HL-60 (cell line): ENCODE data around the gene ODR4.
"Not testable (repeated sequence)": the region's sequence is repeated elsewhere in the genome, so short reads cannot be mapped to it uniquely, and the experiment has no call there.

Source experiments
- DNase-seq, 2 experiments: peaks; one replicate each; pipeline ENCODE4 v3.0.0-alpha.2; 2010 to 2020; ENCODE audit warnings: low read depth in 1 of 2, low spot score in 1 of 2
- H3K27ac ChIP-seq: fragments of 250-450 bp; sonication (Bioruptor Pico); replicated peaks from 2 replicates; pipeline ENCODE4 v1.5.1; 2020; ENCODE audit warnings: mild to moderate bottlenecking, moderate library complexity
- H3K27me3 ChIP-seq: fragments of 250-450 bp; sonication (Bioruptor Pico); 2 replicates; pipeline ENCODE4 v1.5.1; 2021; ENCODE audit warnings: mild to moderate bottlenecking, moderate library complexity; ENCODE audit not compliant: insufficient read depth, poor library complexity, severe bottlenecking
- H3K4me3 ChIP-seq: replicated peaks from 2 replicates; pipeline ENCODE4 v1.5.1; 2011; ENCODE audit warnings: mild to moderate bottlenecking, control low read depth, low read length; ENCODE audit not compliant: insufficient read depth
- CTCF ChIP-seq: IDR thresholded peaks from one replicate; pipeline ENCODE4 v1.5.1; 2011; ENCODE audit warnings: low read length, control low read depth, inconsistent platforms; ENCODE audit not compliant: insufficient read depth
- GABPA ChIP-seq: IDR thresholded peaks from 2 replicates; pipeline ENCODE4 v1.6.1; 2012; ENCODE audit warnings: low read depth
- POLR2AphosphoS5 ChIP-seq: IDR thresholded peaks from 2 replicates; pipeline ENCODE4 v1.6.1; 2012; ENCODE audit warnings: low read depth
- SPI1 ChIP-seq: IDR thresholded peaks from 2 replicates; pipeline ENCODE4 v1.6.1; 2012; ENCODE audit warnings: low read depth, mild to moderate bottlenecking, borderline replicate concordance
- TF ChIP-seq, protein P1 (sequence below): IDR thresholded peaks from 2 replicates; pipeline ENCODE4 v1.6.1; 2012; ENCODE audit warnings: low read depth; ENCODE audit not compliant: insufficient replicate concordance

The ODR4 gene

GRCh38 chr1:186454981-186455380 is 79.3 kb downstream of the ODR4 start:
- Histone ChIP-seq H3K27ac (peak overlapping the region; percentile 29; the same call in 1 of the 2 replicates), H3K27me3 (no peaks in the 10 kb centered on the region), H3K4me3 (no peak overlapping the region)
- TF ChIP-seq GABPA (no peak), SPI1 (no peak), POLR2AphosphoS5 (no peak), CTCF (no peak)
- TF ChIP-seq, protein P1, sequence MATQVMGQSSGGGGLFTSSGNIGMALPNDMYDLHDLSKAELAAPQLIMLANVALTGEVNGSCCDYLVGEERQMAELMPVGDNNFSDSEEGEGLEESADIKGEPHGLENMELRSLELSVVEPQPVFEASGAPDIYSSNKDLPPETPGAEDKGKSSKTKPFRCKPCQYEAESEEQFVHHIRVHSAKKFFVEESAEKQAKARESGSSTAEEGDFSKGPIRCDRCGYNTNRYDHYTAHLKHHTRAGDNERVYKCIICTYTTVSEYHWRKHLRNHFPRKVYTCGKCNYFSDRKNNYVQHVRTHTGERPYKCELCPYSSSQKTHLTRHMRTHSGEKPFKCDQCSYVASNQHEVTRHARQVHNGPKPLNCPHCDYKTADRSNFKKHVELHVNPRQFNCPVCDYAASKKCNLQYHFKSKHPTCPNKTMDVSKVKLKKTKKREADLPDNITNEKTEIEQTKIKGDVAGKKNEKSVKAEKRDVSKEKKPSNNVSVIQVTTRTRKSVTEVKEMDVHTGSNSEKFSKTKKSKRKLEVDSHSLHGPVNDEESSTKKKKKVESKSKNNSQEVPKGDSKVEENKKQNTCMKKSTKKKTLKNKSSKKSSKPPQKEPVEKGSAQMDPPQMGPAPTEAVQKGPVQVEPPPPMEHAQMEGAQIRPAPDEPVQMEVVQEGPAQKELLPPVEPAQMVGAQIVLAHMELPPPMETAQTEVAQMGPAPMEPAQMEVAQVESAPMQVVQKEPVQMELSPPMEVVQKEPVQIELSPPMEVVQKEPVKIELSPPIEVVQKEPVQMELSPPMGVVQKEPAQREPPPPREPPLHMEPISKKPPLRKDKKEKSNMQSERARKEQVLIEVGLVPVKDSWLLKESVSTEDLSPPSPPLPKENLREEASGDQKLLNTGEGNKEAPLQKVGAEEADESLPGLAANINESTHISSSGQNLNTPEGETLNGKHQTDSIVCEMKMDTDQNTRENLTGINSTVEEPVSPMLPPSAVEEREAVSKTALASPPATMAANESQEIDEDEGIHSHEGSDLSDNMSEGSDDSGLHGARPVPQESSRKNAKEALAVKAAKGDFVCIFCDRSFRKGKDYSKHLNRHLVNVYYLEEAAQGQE: no peak
- peak in 1 of 2 experiments; percentile 44 for DNase-seq

DNA sequence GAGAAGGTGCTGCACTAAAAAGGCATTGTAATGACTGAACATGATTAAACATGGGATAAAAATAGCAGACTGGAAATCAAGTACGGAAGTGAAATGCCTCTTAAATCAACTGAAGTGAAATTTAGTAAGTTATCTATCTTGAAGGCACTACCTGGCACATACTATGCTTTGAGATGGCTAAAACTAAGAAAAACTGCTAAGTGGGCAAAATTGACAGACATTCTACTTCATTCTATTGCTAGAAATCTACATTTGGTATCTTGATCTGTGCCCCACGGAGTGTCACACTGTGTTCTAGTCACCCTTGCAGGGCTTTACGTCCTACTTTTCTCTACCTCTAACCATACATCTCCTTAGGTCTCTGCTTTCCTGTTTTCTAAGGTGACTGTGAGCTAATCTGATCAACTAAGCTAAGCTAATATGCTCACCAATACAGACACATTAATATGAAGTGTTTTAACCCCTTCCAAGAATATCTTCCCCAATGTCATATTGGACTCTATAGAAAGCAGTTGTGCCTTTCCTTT is 81.2 kb downstream of the ODR4 start:
- Histone ChIP-seq H3K27me3 (no peaks in the 10 kb centered on the region), H3K4me3 (no peak overlapping the region), H3K27ac (no peak overlapping the region)
- TF ChIP-seq, protein P1: no peak
- TF ChIP-seq CTCF (no peak), POLR2AphosphoS5 (no peak), GABPA (no peak), SPI1 (no peak)
- no peak for DNase-seq

- H3K27me3 ChIP-seq, H3K27ac ChIP-seq, H3K4me3 ChIP-seq, DNase-seq: not testable (repeated sequence)
These were observed 83.5 kb downstream of the ODR4 start for GRCh38 chr1:186459161-186459560.

DNA sequence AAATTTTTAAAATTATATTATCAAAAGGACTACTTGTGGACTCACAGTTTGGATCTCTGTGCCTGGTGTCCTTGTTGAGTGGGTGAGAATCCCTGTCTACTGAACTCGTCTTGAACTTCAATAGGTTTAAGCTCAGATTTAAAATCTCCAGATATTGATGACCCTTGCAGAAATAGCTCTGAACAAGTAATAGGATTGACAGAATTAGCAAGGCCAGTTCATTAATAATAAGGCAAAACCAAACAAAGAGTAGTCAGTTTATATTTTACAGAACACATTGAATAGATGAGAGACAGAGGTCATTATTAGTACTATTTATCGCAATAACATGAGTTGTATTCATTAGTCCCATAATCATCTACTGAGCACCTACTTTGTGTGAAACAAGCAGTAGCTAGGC is 85.4 kb downstream of the ODR4 start, which contains the start of gene PDC:
Gene PDC (minus strand): TSS at position 101 of the 400 bp plus-strand sequence. CDS start 11,655 bp downstream, outside the sequence.
- TF ChIP-seq, protein P1: no peak
- no peak for TF ChIP-seq SPI1

More for the DNA sequence above, 85.4 kb downstream of the ODR4 start, which contains the start of gene PDC:
- Histone ChIP-seq H3K27me3 (no peaks in the 10 kb centered on the region), H3K27ac (no peak within 1 kb of the TSS), H3K4me3 (no peak within 1 kb of the TSS)
- no peak for DNase-seq
